Sigmoid colon (tissue), 4 donors: ENCODE measurements around the gene KIF26B.

Experiments used
- POLR2AphosphoS5 ChIP-seq, 4 donors: sonication (generic); formaldehyde crosslinking; IDR thresholded peaks; one replicate each; pipeline ENCODE4 v1.6.1; 2017; ENCODE audit warnings: antibody characterized with exemption in 4 of 4
- TF ChIP-seq, protein P1 (sequence below), 4 experiments: fragments of 450-650 bp in 3 of 4; fragments of 200-600 bp in 1 of 4; IDR thresholded peaks; one replicate each; pipeline ENCODE4 v1.5.1; 2016 to 2019; ENCODE audit warnings: antibody characterized with exemption in 4 of 4, mild to moderate bottlenecking in 3 of 4, moderate library complexity in 2 of 4

DNA sequence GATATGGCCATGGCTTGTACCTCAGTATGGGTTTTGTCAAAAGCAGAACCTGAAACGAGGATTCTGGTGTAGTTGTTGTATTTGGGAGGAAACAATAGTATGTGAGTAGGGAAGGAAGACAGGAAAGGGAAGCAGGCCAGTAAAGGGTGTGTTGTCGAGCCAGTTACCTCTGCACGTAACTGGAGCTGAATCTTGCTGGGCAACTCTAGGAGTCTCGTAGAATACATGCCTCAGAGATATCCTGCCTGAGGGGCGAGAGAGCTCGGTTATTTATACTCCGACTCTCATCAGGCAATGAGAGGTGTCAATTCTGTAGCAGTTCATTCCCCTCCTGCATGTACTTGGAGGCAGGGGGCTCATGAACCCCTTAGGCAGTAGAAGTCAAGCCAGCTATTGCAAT, 45.9 kb upstream of the KIF26B start:
- TF ChIP-seq, protein P1, sequence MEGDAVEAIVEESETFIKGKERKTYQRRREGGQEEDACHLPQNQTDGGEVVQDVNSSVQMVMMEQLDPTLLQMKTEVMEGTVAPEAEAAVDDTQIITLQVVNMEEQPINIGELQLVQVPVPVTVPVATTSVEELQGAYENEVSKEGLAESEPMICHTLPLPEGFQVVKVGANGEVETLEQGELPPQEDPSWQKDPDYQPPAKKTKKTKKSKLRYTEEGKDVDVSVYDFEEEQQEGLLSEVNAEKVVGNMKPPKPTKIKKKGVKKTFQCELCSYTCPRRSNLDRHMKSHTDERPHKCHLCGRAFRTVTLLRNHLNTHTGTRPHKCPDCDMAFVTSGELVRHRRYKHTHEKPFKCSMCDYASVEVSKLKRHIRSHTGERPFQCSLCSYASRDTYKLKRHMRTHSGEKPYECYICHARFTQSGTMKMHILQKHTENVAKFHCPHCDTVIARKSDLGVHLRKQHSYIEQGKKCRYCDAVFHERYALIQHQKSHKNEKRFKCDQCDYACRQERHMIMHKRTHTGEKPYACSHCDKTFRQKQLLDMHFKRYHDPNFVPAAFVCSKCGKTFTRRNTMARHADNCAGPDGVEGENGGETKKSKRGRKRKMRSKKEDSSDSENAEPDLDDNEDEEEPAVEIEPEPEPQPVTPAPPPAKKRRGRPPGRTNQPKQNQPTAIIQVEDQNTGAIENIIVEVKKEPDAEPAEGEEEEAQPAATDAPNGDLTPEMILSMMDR (IDR thresholded peaks at IDR 0.05), result no peak
- TF ChIP-seq POLR2AphosphoS5 (IDR thresholded peaks at IDR 0.05), result no peak
